ENCODE measurements around the gene LAMP2. TPM values are rescaled to one million over a fixed set of nuclear protein-coding genes. Genes with fewer than 3 reads are reported as not detected.

LAMP2 gene
- total and polyA plus RNA-seq, 7 donors, result 12.6 to 92.0 (median 61.8) TPM

GRCh38 chrX:120406638-120407037, 62.5 kb downstream of the LAMP2 start:
- no peaks in the 10 kb centered on the region for H3K36me3 ChIP-seq
- DNase-seq, result no peak
- WGBS, 2 donors, result 77 to 91% methylated on average over 5 of the region's 5 CpGs
- no peaks in the 10 kb centered on the region for H3K4me1 ChIP-seq
- intact Hi-C loops (cut with DNase I), result no loop called here
- H3K4me3 ChIP-seq, result no peak overlapping the region
- H3K9me3 ChIP-seq, result no peaks in the 10 kb centered on the region
- H3K27ac ChIP-seq, result no peak overlapping the region
- TF ChIP-seq POLR2AphosphoS5 (IDR thresholded peaks at IDR 0.05), result no peak
- no peak for TF ChIP-seq POLR2A (IDR thresholded peaks at IDR 0.05)
- no peak for TF ChIP-seq EP300 (IDR thresholded peaks at IDR 0.05)
- TF ChIP-seq CTCF (IDR thresholded peaks at IDR 0.05), result no peak
- no peaks in the 10 kb centered on the region for H3K27me3 ChIP-seq

DNA sequence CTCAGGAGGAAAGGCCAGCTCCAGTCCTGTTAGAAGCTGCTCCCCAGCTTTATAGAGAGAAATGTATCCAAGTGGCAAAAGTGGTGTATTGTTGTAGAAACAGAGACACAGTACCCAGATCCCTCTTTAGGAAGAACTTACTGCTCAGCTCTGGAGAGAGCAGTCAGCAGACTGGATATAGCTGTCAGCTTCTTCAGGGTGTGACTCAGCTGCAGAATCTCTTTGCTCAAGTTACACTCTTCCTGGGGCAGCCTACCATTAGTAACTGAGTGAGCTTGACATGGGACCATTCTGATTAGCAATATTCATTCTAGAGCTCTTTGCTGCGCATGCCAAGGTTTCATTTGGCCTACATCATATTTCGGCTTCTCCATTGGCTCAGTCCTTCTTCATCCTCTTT, 66.7 kb downstream of the LAMP2 start:
- H3K4me3 ChIP-seq, result no peak overlapping the region
- DNase-seq, result no peak
- no peaks in the 10 kb centered on the region for H3K36me3 ChIP-seq
- WGBS, 2 donors, result 93 to 96% methylated on average over 2 of the region's 2 CpGs
- no peaks in the 10 kb centered on the region for H3K4me1 ChIP-seq
- H3K9me3 ChIP-seq, result no peaks in the 10 kb centered on the region
- TF ChIP-seq POLR2AphosphoS5 (IDR thresholded peaks at IDR 0.05) (no peak), CTCF (IDR thresholded peaks at IDR 0.05) (no peak), EP300 (IDR thresholded peaks at IDR 0.05) (no peak), POLR2A (IDR thresholded peaks at IDR 0.05) (no peak)
- intact Hi-C loops (cut with DNase I), result no loop called here
- H3K27me3 ChIP-seq, result no peaks in the 10 kb centered on the region
- no peak overlapping the region for H3K27ac ChIP-seq

DNA sequence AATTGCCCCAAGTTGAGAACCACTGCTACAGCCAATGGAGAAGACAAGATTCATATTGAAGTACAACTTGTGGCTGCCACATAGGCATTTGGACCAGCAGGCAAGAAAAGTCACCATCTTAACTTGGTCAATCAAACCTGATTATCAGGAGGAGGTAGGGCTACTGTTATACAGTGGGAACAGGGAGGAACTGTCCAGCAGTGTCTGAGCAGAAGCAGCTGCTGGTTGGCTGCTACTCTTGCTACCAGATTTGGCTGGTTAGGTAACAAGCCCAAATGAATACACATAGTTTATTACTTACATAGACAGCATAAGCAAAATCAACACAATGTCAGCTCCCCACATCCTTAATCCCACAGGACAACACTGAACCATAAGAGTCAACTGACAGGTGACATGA, 67.8 kb downstream of the LAMP2 start:
- H3K9me3 ChIP-seq, result no peaks in the 10 kb centered on the region
- H3K27ac ChIP-seq, result no peak overlapping the region
- no peaks in the 10 kb centered on the region for H3K36me3 ChIP-seq
- TF ChIP-seq EP300 (IDR thresholded peaks at IDR 0.05), result no peak
- TF ChIP-seq CTCF (IDR thresholded peaks at IDR 0.05), result no peak
- intact Hi-C loops (cut with DNase I), result no loop called here
- no peaks in the 10 kb centered on the region for H3K4me1 ChIP-seq
- no peak overlapping the region for H3K4me3 ChIP-seq
- no peak for DNase-seq
- no peaks in the 10 kb centered on the region for H3K27me3 ChIP-seq

DNA sequence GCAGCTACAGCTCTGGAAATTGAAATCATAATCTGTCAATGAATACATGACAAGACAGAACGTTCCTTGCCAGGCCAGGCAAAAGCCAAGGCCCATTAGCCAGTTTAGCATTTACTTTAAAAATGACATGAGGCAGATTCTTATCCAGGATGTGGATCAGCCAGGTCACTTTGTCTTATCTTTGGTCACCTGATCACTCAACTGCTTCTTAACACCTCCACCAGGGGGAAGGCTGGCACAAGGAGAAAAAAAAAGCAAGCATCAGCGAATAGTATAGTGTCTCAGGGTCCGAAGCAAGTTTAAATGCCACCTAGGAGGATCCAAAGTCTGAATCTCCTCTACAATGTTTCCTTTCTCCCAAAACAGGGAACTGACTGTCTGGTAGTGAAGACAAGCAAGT, 88.4 kb downstream of the LAMP2 start:
- H3K4me3 ChIP-seq, result no peak overlapping the region
- no peaks in the 10 kb centered on the region for H3K36me3 ChIP-seq
- no peak for TF ChIP-seq EP300 (IDR thresholded peaks at IDR 0.05)
- TF ChIP-seq CTCF (IDR thresholded peaks at IDR 0.05), result peak in 2 of 4 experiments; percentile 24 to 29
- H3K9me3 ChIP-seq, result no peaks in the 10 kb centered on the region
- no peaks in the 10 kb centered on the region for H3K4me1 ChIP-seq
- intact Hi-C loops (cut with DNase I), result loop anchor here (5.0 kb wide), 1 partner anchor 97 kb away; no protein-coding TSS in a partner anchor
- WGBS, 2 donors, result 0 to 14% methylated on average over 3 of the region's 3 CpGs
- no peaks in the 10 kb centered on the region for H3K27me3 ChIP-seq
- H3K27ac ChIP-seq, result no peak overlapping the region
- DNase-seq, result no peak

DNA sequence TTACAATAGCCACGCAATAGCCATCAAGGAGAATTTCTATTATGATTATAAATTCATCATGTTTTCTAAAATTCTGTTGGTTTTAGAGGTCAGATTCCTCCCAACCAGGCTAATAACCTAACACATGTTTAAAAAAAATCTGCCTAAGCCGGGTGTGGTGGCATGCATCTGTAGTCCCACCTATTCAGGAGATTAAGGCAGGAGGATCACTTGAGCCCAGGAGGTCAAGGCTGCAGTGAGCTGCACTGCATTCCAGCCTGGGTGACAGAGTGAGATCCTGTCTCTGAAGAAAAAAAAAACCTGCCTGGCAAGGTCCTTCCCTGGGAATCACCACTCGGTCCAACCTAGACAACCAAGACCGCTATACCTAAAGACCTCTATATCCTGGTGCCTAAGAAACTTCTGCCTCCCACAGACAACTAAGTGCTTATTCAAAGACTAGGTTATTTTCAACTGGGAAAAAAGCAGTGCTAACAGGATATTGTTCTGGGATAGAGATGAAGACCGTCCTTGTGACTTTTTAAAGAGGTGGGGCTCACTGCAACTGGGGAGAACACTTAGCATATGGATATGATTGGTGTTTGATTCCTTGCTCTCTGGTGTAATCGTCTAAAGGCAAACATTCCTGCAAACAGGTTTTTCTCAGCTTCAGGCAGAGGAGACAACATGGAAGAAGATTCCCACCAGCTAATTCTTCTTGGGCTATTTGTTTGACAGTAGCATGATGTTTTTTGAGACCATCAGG, 89.0 kb downstream of the LAMP2 start:
- DNase-seq, result no peak
- no peaks in the 10 kb centered on the region for H3K9me3 ChIP-seq
- no peaks in the 10 kb centered on the region for H3K27me3 ChIP-seq
- no peaks in the 10 kb centered on the region for H3K4me1 ChIP-seq
- no peaks in the 10 kb centered on the region for H3K36me3 ChIP-seq
- H3K4me3 ChIP-seq, result no peak overlapping the region
- no peak overlapping the region for H3K27ac ChIP-seq
- intact Hi-C loops (cut with DNase I), result loop anchor here (5.0 kb wide), 1 partner anchor 97 kb away; no protein-coding TSS in a partner anchor
- 41 to 69% methylated on average over 6 of the region's 6 CpGs for WGBS, 2 donors
- no peak for TF ChIP-seq POLR2AphosphoS5 (IDR thresholded peaks at IDR 0.05)
- TF ChIP-seq CTCF (IDR thresholded peaks at IDR 0.05), result no peak
- no peak for TF ChIP-seq POLR2A (IDR thresholded peaks at IDR 0.05)
- TF ChIP-seq EP300 (IDR thresholded peaks at IDR 0.05), result no peak

Data from sigmoid colon (tissue), 7 donors.